WI38 (cell line): ENCODE data around the gene ZNF76.

Experiments
- H3K4me3 ChIP-seq: 2 replicates; pipeline ENCODE4 v1.5.1; 2011; ENCODE audit warnings: low read depth, mild to moderate bottlenecking, control low read depth, low read length
- TF ChIP-seq, protein P1 (sequence below): IDR thresholded peaks from 2 replicates; pipeline ENCODE4 v1.5.1; 2012; ENCODE audit warnings: low read depth, mild to moderate bottlenecking, control low read depth, low read length

Gene ZNF76

GRCh38 chr6:35244551-35244950 lies 15.0 kb upstream of the ZNF76 start:
- TF ChIP-seq, protein P1, sequence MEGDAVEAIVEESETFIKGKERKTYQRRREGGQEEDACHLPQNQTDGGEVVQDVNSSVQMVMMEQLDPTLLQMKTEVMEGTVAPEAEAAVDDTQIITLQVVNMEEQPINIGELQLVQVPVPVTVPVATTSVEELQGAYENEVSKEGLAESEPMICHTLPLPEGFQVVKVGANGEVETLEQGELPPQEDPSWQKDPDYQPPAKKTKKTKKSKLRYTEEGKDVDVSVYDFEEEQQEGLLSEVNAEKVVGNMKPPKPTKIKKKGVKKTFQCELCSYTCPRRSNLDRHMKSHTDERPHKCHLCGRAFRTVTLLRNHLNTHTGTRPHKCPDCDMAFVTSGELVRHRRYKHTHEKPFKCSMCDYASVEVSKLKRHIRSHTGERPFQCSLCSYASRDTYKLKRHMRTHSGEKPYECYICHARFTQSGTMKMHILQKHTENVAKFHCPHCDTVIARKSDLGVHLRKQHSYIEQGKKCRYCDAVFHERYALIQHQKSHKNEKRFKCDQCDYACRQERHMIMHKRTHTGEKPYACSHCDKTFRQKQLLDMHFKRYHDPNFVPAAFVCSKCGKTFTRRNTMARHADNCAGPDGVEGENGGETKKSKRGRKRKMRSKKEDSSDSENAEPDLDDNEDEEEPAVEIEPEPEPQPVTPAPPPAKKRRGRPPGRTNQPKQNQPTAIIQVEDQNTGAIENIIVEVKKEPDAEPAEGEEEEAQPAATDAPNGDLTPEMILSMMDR = no peak

GRCh38 chr6:35247642-35248231 lies 11.8 kb upstream of the ZNF76 start:
- TF ChIP-seq, protein P1 = no peak
- no peak overlapping the region for H3K4me3 ChIP-seq

More at GRCh38 chr6:35244551-35244950, 15.0 kb upstream of the ZNF76 start:
- H3K4me3 ChIP-seq = no peak overlapping the region

- TF ChIP-seq, protein P1 = no peak
- no peak overlapping the region for H3K4me3 ChIP-seq
These were observed 11.2 kb upstream of the ZNF76 start for GRCh38 chr6:35248300-35248699.

DNA sequence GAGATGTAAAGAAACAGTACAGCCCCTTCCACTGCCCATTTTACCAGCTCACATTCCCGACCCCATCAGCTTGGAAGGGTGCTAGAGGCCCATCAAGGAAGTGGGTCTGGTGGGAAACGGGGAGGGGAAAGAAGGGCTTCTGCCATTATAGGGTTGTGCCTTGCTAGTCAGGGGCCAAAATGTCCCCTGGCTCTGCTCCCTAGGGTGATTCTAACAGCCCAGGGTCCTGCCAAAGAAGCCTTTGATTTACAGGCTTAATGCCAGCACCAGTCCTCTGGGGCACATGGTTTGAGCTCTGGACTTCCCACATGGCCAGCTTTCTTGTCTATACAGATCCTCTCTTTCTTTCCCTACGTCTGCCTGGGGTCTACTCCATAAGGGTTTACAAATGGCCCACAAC lies 10.6 kb upstream of the ZNF76 start:
- TF ChIP-seq, protein P1 = no peak
- no peak overlapping the region for H3K4me3 ChIP-seq

DNA sequence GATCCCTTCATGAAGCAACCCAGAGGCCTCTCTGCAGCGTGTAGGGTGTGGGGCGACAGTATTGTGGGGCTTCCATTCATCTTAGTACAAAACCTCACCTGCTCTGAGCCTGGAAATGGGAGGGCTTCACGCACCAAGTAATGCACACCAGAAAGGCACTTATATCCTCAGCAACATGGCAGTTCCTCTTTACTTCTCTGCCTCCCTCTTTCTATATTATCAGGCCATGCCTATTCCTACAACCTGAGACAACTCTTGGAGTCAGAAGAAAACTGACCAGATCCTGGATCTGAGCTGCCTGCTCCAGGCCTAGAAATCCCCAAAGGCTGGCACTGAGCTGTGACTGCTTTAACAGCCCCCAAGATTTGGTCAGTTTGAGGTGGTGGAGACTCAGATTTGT lies 7.6 kb upstream of the ZNF76 start:
- TF ChIP-seq, protein P1 = no peak
- no peak overlapping the region for H3K4me3 ChIP-seq

DNA sequence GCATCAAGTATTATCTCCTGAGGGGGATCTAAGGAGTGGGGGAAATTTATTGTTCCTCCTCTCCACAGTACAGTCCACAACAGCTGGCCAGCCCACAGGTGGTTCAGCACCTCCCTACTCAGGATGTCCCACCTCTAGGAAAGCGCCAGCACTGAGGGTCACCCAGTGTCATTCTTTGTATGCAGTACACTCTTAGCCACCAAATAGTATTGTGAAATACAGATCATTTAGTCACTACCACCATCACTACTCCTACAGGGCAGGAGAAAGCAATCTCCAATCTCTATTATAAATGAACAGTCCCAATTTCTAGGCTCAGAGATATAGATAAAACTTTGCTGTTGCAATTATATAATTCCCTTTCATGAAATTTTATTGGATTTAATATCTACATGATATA lies 6.3 kb upstream of the ZNF76 start:
- TF ChIP-seq, protein P1 = no peak

DNA sequence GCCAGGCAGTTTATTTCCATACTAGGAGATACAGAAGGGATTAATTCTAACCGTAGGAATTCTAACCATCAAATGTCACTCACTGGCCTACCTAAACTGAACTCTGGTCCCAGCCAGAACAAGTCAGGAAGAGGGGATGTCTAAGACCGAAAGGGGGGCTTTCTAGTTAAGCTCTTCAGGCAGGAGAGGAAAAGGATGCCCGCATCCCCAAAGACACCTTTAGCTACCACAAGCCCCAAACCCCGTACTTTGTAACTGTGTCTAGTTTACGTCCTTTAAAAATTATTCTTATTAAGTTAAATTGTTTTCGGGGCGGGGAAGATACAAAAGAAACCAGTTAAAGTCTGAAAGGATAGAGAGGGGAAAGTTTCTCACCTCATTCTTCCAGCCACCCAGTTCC lies 1.2 kb upstream of the ZNF76 start:
- peak overlapping the region; percentile 88 for H3K4me3 ChIP-seq
- TF ChIP-seq, protein P1 = no peak

More for the DNA sequence above, 6.3 kb upstream of the ZNF76 start:
- no peak overlapping the region for H3K4me3 ChIP-seq
